Naive thymus-derived CD4-positive, alpha-beta T cell (primary cell): ENCODE results near the gene CR1L. TPM values are rescaled to one million over a fixed set of nuclear protein-coding genes. Genes with fewer than 3 reads are reported as not detected.

Source experiments
- ATAC-seq: fragments of 150-1000 bp; cut with Tn5 transposase; 2 replicates; pipeline ENCODE4 v1.10.0; 2021; ENCODE audit warnings: mild to moderate bottlenecking, moderate library complexity
- CTCF ChIA-PET: fragments of 350-600 bp; sonication (Branson Sonifier 250); formaldehyde crosslinking; loops from one replicate; lab custom pipeline; 2021; ENCODE audit warnings: antibody characterized with exemption; lab: Charles Lee
- POLR2A ChIA-PET: fragments of 350-600 bp; sonication (Branson Sonifier 250); formaldehyde crosslinking; loops from one replicate; lab custom pipeline; 2021; ENCODE audit warnings: antibody characterized with exemption, inconsistent platforms; lab: Charles Lee
- DNase-seq, 9 donors: peaks; one replicate each; pipeline versions ENCODE4 v3.0.0 to v3.0.0-alpha.2; 2020 to 2022; ENCODE audit warnings: mixed read lengths in 1 of 9
- H3K27ac ChIP-seq: one replicate; pipeline ENCODE4 v1.7.0; 2013; ENCODE audit warnings: mild to moderate bottlenecking, low read depth, low read length, moderate library complexity
- H3K27me3 ChIP-seq, 2 donors: one replicate each; pipeline ENCODE4 v1.7.0; 2013; ENCODE audit warnings: low read length in 2 of 2, mild to moderate bottlenecking in 2 of 2, moderate library complexity in 2 of 2; ENCODE audit not compliant: control insufficient read depth in 2 of 2, insufficient read depth in 2 of 2
- H3K36me3 ChIP-seq, 3 experiments: 1 replicate in 2 of 3; 2 replicates in 1 of 3; pipeline ENCODE4 v1.7.0; 2013; ENCODE audit warnings: low read length in 3 of 3, mild to moderate bottlenecking in 3 of 3, moderate library complexity in 1 of 3; ENCODE audit not compliant: insufficient read depth in 3 of 3, control insufficient read depth in 2 of 3
- H3K4me1 ChIP-seq, 2 donors: one replicate each; pipeline ENCODE4 v1.7.0; 2013; ENCODE audit warnings: low read length in 2 of 2, mild to moderate bottlenecking in 2 of 2, moderate library complexity in 1 of 2; ENCODE audit not compliant: control insufficient read depth in 2 of 2, insufficient read depth in 2 of 2
- H3K4me3 ChIP-seq: 2 replicates; pipeline ENCODE4 v1.7.0; 2013; ENCODE audit warnings: mild to moderate bottlenecking, low read length
- H3K9me3 ChIP-seq, 3 experiments: 1 replicate in 2 of 3; 2 replicates in 1 of 3; pipeline ENCODE4 v1.7.0; 2013; ENCODE audit warnings: low read length in 3 of 3; ENCODE audit not compliant: control insufficient read depth in 2 of 3
- H3K27ac Mint-ChIP-seq, 9 donors: one replicate each; pipeline ENCODE4 v1.8.0; 2020 to 2022; ENCODE audit warnings: mixed read lengths in 9 of 9, mild to moderate bottlenecking in 8 of 9, moderate library complexity in 5 of 9, inconsistent platforms in 2 of 9
- H3K27me3 Mint-ChIP-seq, 5 donors: one replicate each; pipeline ENCODE4 v1.8.0; 2021 to 2022; ENCODE audit warnings: mixed read lengths in 5 of 5, mild to moderate bottlenecking in 1 of 5
- H3K36me3 Mint-ChIP-seq, 5 donors: one replicate each; pipeline ENCODE4 v1.8.0; 2020 to 2022; ENCODE audit warnings: mixed read lengths in 5 of 5, mild to moderate bottlenecking in 3 of 5, inconsistent platforms in 1 of 5
- H3K4me1 Mint-ChIP-seq, 7 donors: one replicate each; pipeline ENCODE4 v1.8.0; 2020 to 2022; ENCODE audit warnings: mixed read lengths in 7 of 7, mild to moderate bottlenecking in 3 of 7, inconsistent platforms in 1 of 7
- H3K4me3 Mint-ChIP-seq, 10 donors: one replicate each; pipeline ENCODE4 v1.8.0; 2020 to 2022; ENCODE audit warnings: mild to moderate bottlenecking in 10 of 10, mixed read lengths in 10 of 10, moderate library complexity in 6 of 10, inconsistent platforms in 2 of 10
- H3K9me3 Mint-ChIP-seq, 11 donors: one replicate each; pipeline ENCODE4 v1.8.0; 2020 to 2022; ENCODE audit warnings: mixed read lengths in 11 of 11, mild to moderate bottlenecking in 4 of 11, inconsistent platforms in 1 of 11, moderate library complexity in 1 of 11
- intact Hi-C, 2 donors: fragments of 100-400 bp; cut with micrococcal nuclease; formaldehyde crosslinking; loops; one replicate each; pipeline ENCODE4 v1.15.1; 2023
- polyA plus RNA-seq, 2 donors: library from polyadenylated mRNA; unstranded; fragments of 300-500 nt; fragmentation: Illumina TruSeq; gene quantifications; one replicate each; pipeline ENCODE4 v1.2.3, GENCODE V29; 2021
- total RNA-seq, 6 experiments: library from RNA in 5 of 6; stranded (reverse) in 5 of 6; gene quantifications; 1 replicate in 5 of 6; 2 replicates in 1 of 6; pipeline ENCODE4 v1.2.3 and lab custom pipeline; 2021 to 2026

Gene CR1L
- total and polyA plus RNA-seq, 7 experiments from 2014 or later = 0.42 to 0.53 TPM; not detected in 5

DNA sequence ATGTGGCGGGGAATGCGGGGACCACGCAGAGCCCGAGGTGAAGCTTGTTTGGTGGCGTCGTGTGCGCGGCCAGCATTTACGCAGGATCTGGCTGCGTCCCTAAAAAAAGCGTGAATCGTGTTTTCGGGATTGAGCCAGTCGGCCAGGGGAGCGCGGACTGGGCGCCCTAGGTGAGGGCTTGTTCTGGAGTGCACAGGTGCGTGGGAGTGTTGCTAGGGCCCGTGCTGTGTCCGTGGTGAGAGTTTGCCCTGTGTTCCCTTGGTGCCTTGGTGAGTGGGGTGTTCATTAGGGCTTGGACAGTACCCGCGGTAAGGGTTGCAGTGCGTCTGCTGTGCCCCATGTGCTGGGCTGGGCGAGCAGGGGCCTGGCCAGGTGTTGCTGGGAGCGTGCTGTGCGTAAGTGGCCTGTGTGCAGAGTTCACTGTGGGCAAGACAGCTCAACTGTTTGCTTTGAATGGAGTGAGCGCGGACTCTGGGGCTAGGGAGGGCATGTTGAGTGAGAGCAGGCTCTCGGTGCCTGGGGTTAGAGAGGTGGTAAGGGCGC, 107.6 kb downstream of the CR1L start:
- Histone ChIP-seq H3K4me1 (peaks cover 27 to 50% of the 10 kb centered on the region in 2 donors), H3K36me3 (peaks cover 0 to 11% (median 0%) of the 10 kb centered on the region in 3 experiments), H3K27ac (peak overlapping the region; percentile 90), H3K4me3 (peak overlapping the region; percentile 92), H3K9me3 (no peaks in the 10 kb centered on the region), H3K27me3 (no peaks in the 10 kb centered on the region)
- ChIA-PET POLR2A (interaction anchor here (0.7 to 1.7 kb wide), 3 partner anchors 12 to 71 kb away, joined by 3 to 6 read pairs (median 5); no protein-coding TSS in a partner anchor), CTCF (no interaction called here)
- intact Hi-C loops = loop anchor here (1.0 to 10.0 kb wide), 8 partner anchors 44 to 1118 kb away; partner anchors contain the start of gene DYRK3 (in 1 of the 2)
- peaks cover 0 to 1% (median 0%) of the 10 kb centered on the region in 11 donors for H3K9me3 Mint-ChIP-seq
- peak overlapping the region; percentile 94 to 100 (median 99) for H3K4me3 Mint-ChIP-seq
- H3K4me1 Mint-ChIP-seq = peaks cover 49 to 93% (median 87%) of the 10 kb centered on the region in 7 donors
- DNase-seq = peak in 5 of 9 donors; percentile 11 to 56 (median 16)
- ATAC-seq = peak; percentile 2
- H3K36me3 Mint-ChIP-seq = peaks cover 4 to 13% (median 6%) of the 10 kb centered on the region in 5 donors
- peak overlapping the region; percentile 96 to 99 (median 97) for H3K27ac Mint-ChIP-seq
- no peaks in the 10 kb centered on the region for H3K27me3 Mint-ChIP-seq

DNA sequence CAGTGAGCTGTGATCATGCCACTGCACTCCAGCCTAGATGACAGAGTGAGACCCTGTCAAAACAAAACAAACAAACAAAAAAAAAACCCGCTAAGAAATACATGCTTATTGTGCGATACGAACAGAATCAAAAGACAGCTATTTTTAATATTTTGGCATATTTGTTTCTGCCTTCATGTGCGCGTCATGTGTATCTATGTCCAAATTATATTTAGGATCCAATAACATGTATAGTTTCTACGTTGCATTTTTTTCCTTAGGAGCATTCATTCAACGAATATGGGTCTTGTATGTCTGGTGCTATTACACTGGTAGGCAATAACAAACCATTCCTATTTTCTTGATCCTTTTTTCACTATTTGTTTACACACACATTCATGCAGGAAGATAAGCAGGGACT, 108.7 kb downstream of the CR1L start:
- H3K36me3 Mint-ChIP-seq = peaks cover 5 to 20% (median 11%) of the 10 kb centered on the region in 5 donors
- Histone ChIP-seq H3K4me1 (peaks cover 27 to 44% of the 10 kb centered on the region in 2 donors), H3K27ac (no peak overlapping the region), H3K27me3 (no peaks in the 10 kb centered on the region), H3K9me3 (no peaks in the 10 kb centered on the region), H3K36me3 (peaks cover 0 to 22% (median 0%) of the 10 kb centered on the region in 3 experiments), H3K4me3 (peak overlapping the region; percentile 18)
- H3K4me1 Mint-ChIP-seq = peaks cover 48 to 90% (median 80%) of the 10 kb centered on the region in 7 donors
- ATAC-seq (no peak), DNase-seq (no peak)
- H3K27ac Mint-ChIP-seq = peak overlapping the region in 5 of 9 donors; percentile 8 to 66 (median 40)
- peak overlapping the region; percentile 38 to 100 (median 99) for H3K4me3 Mint-ChIP-seq
- ChIA-PET CTCF (interaction anchor here (0.6 kb wide), 1 partner anchor 44 kb away, joined by 3 read pairs; no protein-coding TSS in a partner anchor), POLR2A (interaction anchor here (0.6 kb wide), 1 partner anchor 36 kb away, joined by 3 read pairs; no protein-coding TSS in a partner anchor)
- intact Hi-C loops = loop anchor here (2.0 to 10.0 kb wide), 6 partner anchors 43 to 1119 kb away; partner anchors contain the start of gene DYRK3 (in 1 of the 2)
- H3K27me3 Mint-ChIP-seq = no peaks in the 10 kb centered on the region
- no peaks in the 10 kb centered on the region for H3K9me3 Mint-ChIP-seq

DNA sequence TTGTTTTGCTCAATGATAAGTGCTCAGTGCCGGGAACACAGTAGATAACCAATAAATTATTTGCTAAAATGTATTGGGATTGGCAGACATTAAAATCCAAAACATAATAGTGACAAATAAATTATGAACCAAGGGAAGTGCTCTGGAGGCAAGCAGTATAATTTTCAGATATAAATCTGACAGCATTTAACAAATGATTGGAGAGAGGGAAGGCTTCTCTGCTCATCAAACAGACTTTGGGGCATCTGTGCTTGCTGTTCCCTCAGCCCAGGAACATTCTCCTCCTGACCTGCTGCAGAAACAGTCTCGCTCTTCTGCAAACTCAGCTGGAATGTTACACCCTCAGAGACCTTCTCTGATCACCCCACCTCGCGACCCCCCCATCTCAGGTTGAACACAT, 109.1 kb downstream of the CR1L start:
- Histone ChIP-seq H3K27me3 (no peaks in the 10 kb centered on the region), H3K27ac (no peak overlapping the region), H3K9me3 (no peaks in the 10 kb centered on the region), H3K36me3 (peaks cover 0 to 24% (median 0%) of the 10 kb centered on the region in 3 experiments), H3K4me1 (peaks cover 26 to 40% of the 10 kb centered on the region in 2 donors), H3K4me3 (no peak overlapping the region)
- intact Hi-C loops = loop anchor here (5.0 to 10.0 kb wide), 4 partner anchors 43 to 1119 kb away; partner anchors contain the start of gene DYRK3 (in 1 of the 2)
- Mint-ChIP-seq H3K4me3 (peak overlapping the region; percentile 38 to 100 (median 99)), H3K4me1 (peaks cover 44 to 86% (median 76%) of the 10 kb centered on the region in 7 donors), H3K9me3 (no peaks in the 10 kb centered on the region), H3K36me3 (peaks cover 5 to 23% (median 12%) of the 10 kb centered on the region in 5 donors), H3K27me3 (no peaks in the 10 kb centered on the region), H3K27ac (peak overlapping the region in 7 of 9 donors; percentile 11 to 69 (median 60))
- ATAC-seq (no peak), DNase-seq (no peak)
- ChIA-PET POLR2A (interaction anchor here (0.6 kb wide), 1 partner anchor 36 kb away, joined by 3 read pairs; no protein-coding TSS in a partner anchor), CTCF (interaction anchor here (1.4 kb wide), 1 partner anchor 131 kb away, joined by 4 read pairs; no protein-coding TSS in a partner anchor)

DNA sequence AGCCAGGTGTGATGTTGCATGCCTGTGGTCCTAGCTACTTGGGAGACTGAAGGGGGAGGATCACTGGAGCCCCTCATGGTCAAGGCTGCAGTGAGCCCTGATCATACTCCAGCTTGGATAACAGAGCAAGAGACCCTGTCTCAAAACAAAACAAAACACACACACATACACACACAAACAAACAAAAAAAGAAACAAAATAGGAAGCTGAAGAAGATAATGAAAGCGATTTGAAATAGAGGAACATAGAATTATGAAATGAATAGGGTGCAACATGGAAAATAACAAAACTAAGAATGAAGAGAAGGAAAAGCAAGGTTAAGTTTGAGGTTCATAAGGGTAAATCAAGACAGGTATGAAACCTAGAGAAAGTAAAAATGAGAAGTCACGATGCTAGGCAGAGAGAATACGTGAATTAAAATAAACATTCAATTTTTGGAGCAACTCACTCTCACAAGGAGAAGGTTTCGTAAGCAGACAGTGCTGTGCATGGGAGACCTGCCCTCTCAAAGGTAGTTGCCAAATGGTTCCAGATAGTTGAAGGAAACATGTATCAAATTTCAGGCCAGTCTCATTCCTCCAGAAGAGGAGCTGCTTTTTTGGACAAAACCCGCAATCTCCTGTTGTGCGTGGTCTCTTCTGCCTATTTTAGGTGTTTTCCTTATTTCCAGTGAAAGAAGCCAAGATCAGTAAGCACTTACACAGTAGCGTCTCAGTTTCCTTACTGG, 110.2 kb downstream of the CR1L start:
- no peaks in the 10 kb centered on the region for H3K9me3 ChIP-seq
- no peak for DNase-seq
- H3K36me3 Mint-ChIP-seq = peaks cover 5 to 33% (median 14%) of the 10 kb centered on the region in 5 donors
- H3K27ac Mint-ChIP-seq = peak overlapping the region in 8 of 9 donors; percentile 9 to 51 (median 31)
- H3K36me3 ChIP-seq = peaks cover 0 to 34% (median under 1%) of the 10 kb centered on the region in 3 experiments
- H3K9me3 Mint-ChIP-seq = no peaks in the 10 kb centered on the region
- ChIA-PET POLR2A (interaction anchor here (0.6 to 1.3 kb wide), 3 partner anchors 11 to 49 kb away, joined by 3 to 4 read pairs (median 4); no protein-coding TSS in a partner anchor), CTCF (interaction anchor here (1.1 to 1.4 kb wide), 2 partner anchors 42 to 130 kb away, joined by 4 to 6 read pairs; no protein-coding TSS in a partner anchor)
- H3K27me3 Mint-ChIP-seq = no peaks in the 10 kb centered on the region
- H3K27ac ChIP-seq = no peak overlapping the region
- H3K27me3 ChIP-seq = no peaks in the 10 kb centered on the region
- ATAC-seq = no peak
- H3K4me1 Mint-ChIP-seq = peaks cover 38 to 75% (median 67%) of the 10 kb centered on the region in 7 donors
- intact Hi-C loops = loop anchor here (5.0 to 10.0 kb wide), 4 partner anchors 42 to 1120 kb away; partner anchors contain the start of gene DYRK3 (in 1 of the 2)
- peaks cover 20 to 29% of the 10 kb centered on the region in 2 donors for H3K4me1 ChIP-seq
- H3K4me3 Mint-ChIP-seq = peak overlapping the region in 5 of 10 donors; percentile 0 to 96 (median 34)
- no peak overlapping the region for H3K4me3 ChIP-seq

DNA sequence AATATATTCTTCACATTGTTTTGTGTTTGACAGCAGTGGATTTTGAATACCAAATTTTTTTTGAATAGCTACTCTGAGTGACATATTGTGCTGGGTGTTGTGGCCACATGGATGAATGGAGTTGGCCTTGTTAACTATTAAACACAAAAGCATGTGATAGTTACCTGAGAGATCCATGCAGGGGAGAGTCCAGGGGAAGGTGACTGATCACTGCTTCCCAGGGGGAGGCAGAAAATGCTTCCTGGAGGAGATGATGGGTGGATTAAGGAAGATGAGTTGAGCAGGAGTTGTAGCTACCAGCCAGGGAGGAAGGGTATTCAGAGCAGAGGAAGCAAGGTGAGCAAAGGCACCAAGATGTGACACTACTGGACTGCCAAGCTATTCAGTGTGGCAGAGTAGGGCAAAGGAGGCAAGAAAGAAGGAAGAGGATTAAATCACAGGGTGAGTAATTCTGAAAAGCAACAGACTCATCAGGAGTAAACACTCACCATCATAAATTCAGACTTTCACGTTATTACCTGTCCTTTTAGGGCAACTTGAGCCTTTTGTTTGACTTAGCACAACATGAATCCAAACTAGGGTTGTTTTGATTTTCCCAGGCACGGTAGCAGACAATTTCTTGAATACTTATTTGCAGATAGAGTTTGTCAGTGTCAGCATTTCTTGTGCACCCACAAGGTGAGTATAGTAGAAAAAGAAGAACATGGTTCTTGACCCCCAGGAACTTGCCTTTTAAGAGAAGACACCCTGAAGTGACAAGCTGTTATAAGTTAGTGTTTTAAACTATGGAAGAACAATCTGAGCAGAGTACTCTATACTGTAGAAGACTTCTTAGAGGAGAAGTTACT, 111.1 kb downstream of the CR1L start:
- H3K4me3 Mint-ChIP-seq = peak overlapping the region in 2 of 10 donors; percentile 21 to 96
- CTCF ChIA-PET = interaction anchor here (0.7 kb wide), 1 partner anchor 42 kb away, joined by 3 read pairs; no protein-coding TSS in a partner anchor
- H3K27me3 Mint-ChIP-seq = no peaks in the 10 kb centered on the region

More for the DNA sequence above, 111.1 kb downstream of the CR1L start:
- Histone ChIP-seq H3K36me3 (peaks cover 0 to 38% (median 5%) of the 10 kb centered on the region in 3 experiments), H3K4me3 (no peak overlapping the region), H3K9me3 (no peaks in the 10 kb centered on the region), H3K27ac (no peak overlapping the region), H3K4me1 (peaks cover 18 to 20% of the 10 kb centered on the region in 2 donors), H3K27me3 (no peaks in the 10 kb centered on the region)
- H3K9me3 Mint-ChIP-seq = peaks cover 0 to 1% (median 0%) of the 10 kb centered on the region in 11 donors
- no peak for DNase-seq
- POLR2A ChIA-PET = interaction anchor here (1.3 kb wide), 1 partner anchor 12 kb away, joined by 3 read pairs; no protein-coding TSS in a partner anchor
- no peak for ATAC-seq
- peaks cover 9 to 40% (median 20%) of the 10 kb centered on the region in 5 donors for H3K36me3 Mint-ChIP-seq
- intact Hi-C loops = loop anchor here in 1 of 2 donors (10.0 kb wide), 1 partner anchor 1121 kb away; the partner anchor contains the start of gene DYRK3
- H3K27ac Mint-ChIP-seq = peak overlapping the region in 8 of 9 donors; percentile 22 to 73 (median 43)
- H3K4me1 Mint-ChIP-seq = peaks cover 36 to 66% (median 58%) of the 10 kb centered on the region in 7 donors
